ENCODE results near the gene RNF181. TPM values are rescaled to one million over a fixed set of nuclear protein-coding genes. Genes with fewer than 3 reads are reported as not detected.
A peak's percentile ranks its signal among the peaks of the same experiment; 100 is the strongest.

RNF181 gene
- total and polyA plus RNA-seq, 2 of the 8 experiments (the other 6 are each of a cell fraction or from before 2014, with no cell fraction given) = 97.2 to 514 TPM

DNA sequence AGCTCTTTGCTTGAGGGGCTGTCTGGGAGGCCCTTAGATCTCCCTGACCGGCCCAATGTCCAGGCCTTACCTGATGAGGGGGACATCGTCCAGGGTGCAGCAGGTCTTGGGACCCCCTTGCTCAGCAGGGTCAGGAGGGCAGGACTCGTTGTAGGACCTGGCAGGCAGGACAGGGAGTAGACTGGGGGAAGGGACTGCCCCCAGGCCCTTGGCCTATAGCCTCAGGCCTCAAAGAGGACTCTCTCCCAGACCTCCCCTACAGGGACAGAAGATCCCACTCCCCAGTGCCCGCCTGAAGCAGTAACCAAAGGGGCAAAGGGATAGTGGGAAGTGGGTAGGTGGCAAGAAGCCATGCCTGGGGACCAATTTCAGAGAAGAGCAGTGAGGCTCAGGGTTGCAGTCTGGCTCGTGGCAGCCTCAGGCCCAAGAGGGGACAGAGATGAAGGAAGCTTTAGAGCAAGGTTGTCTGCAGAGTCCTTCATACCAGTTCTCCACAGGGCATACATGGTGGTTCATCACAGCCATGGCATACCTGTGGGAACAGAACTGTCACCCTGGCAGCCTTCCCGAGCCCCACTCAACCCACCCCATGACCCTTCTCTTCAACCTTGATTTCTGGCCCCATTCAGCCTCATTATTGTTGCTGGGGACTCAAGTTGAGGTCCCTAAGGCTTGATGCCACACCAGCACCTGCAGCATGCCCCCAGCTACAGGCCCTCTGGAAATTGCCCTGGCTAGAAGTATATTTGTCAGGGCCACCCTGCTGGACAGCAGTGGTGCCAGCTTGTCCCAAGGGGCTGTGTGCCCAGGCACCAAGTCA is 5.6 kb downstream of the RNF181 start:
- H2BK120ac ChIP-seq (replicated peaks; ENCODE audit: low read depth, low read length) = no peak overlapping the region
- peaks cover 4 to 22% (median 7%) of the 10 kb centered on the region in 4 experiments; a peak in 5 of 8 replicates for H3K36me3 ChIP-seq (ENCODE audit: control insufficient read depth in 2 of 4, insufficient read depth in 4 of 4, low read length in 3 of 4)
- H3K79me2 ChIP-seq (ENCODE audit: control insufficient read depth in 1 of 2, insufficient read depth in 2 of 2, low read length in 2 of 2) = peaks cover 0 to 18% of the 10 kb centered on the region in 2 experiments; a peak in 2 of 4 replicates
- H3K4me2 ChIP-seq (ENCODE audit: insufficient read depth in 1 of 2, low read depth in 2 of 2, low read length in 2 of 2) = peak overlapping the region; percentile 71 to 89
- H2BK12ac ChIP-seq (ENCODE audit: low read depth, low read length) = no peak overlapping the region
- no peak overlapping the region for H3K4ac ChIP-seq (replicated peaks; ENCODE audit: insufficient read length, low read depth, low read length)
- H3K9ac ChIP-seq (replicated peaks in 1 of 4; ENCODE audit: extremely low read depth in 1 of 4, low read depth in 3 of 4, low read length in 3 of 4) = no peak overlapping the region
- H4K5ac ChIP-seq (ENCODE audit: insufficient read length, low read depth, low read length) = no peak overlapping the region
- H3K18ac ChIP-seq (ENCODE audit: extremely low read depth, low read length) = no peak overlapping the region
- H2BK5ac ChIP-seq (ENCODE audit: low read depth, low read length) = no peak overlapping the region
- no peak overlapping the region for H4K91ac ChIP-seq (replicated peaks; ENCODE audit: insufficient read length, low read length)
- CTCF ChIA-PET (ENCODE audit: partially characterized antibody) = interaction anchor here (0.6 to 1.5 kb wide), 4 partner anchors 10 to 179 kb away, joined by 3 to 4 read pairs (median 4); no protein-coding TSS in a partner anchor
- H3K23ac ChIP-seq (ENCODE audit: insufficient read length) = no peak overlapping the region
- no peak overlapping the region for H3K14ac ChIP-seq (ENCODE audit: insufficient read length)
- POLR2A ChIA-PET (ENCODE audit: partially characterized antibody) = interaction anchor here (0.6 to 7.9 kb wide), 9 partner anchors 10 to 61 kb away, joined by 3 to 95 read pairs (median 8); partner anchors contain the start of genes C2orf68, GGCX, MAT2A and USP39
- FAIRE-seq (no peak), DNase-seq (ENCODE audit: low read depth in 1 of 2, low spot score in 2 of 2) (no peak)
- no peaks in the 10 kb centered on the region for H3K27me3 ChIP-seq (replicated peaks in 1 of 4; ENCODE audit: control insufficient read depth in 3 of 4, extremely low read depth in 1 of 4, insufficient read depth in 3 of 4, low read length in 3 of 4)
- H2AFZ ChIP-seq (ENCODE audit: low read length) = no peak overlapping the region
- H3K9me3 ChIP-seq (ENCODE audit: insufficient read depth in 2 of 2, low read depth in 1 of 2, low read length in 1 of 2) = no peaks in the 10 kb centered on the region
- H4K8ac ChIP-seq (ENCODE audit: extremely low read depth, insufficient read depth, low read length) = no peak overlapping the region; the same call in 1 of the 2 replicates
- no peak overlapping the region for H3K56ac ChIP-seq (replicated peaks; ENCODE audit: insufficient read length, low read depth, low read length)
- H3K27ac ChIP-seq (ENCODE audit: low read depth, low read length) = no peak overlapping the region
- peaks cover 0 to 10% (median 3%) of the 10 kb centered on the region in 4 experiments; a peak in 6 of 7 replicates for H3K4me1 ChIP-seq (replicated peaks in 1 of 4; ENCODE audit: control insufficient read depth in 3 of 4, insufficient read depth in 4 of 4, low read length in 3 of 4)
- H2BK15ac ChIP-seq (ENCODE audit: low read length) = no peak overlapping the region
- peaks cover 15% of the 10 kb centered on the region for H3K23me2 ChIP-seq (ENCODE audit: low read depth, low read length)
- H4K20me1 ChIP-seq (replicated peaks in 1 of 2; ENCODE audit: control insufficient read depth in 1 of 2, insufficient read depth in 2 of 2, low read length in 2 of 2) = peaks cover 2 to 11% of the 10 kb centered on the region in 2 experiments
- H3K79me1 ChIP-seq (ENCODE audit: low read depth, low read length) = peaks cover 7% of the 10 kb centered on the region
- H2BK20ac ChIP-seq (ENCODE audit: low read length) = no peak overlapping the region
- H2AK5ac ChIP-seq (ENCODE audit: low read depth, low read length) = 0 out of 2 replicates have a peak overlapping the region, but pooled peaks have one; percentile 17
- 84% methylated on average over 6 of the region's 6 CpGs; no CpG with 5 or more reads in 1 of the 2 experiments for WGBS, 2 experiments (ENCODE audit: extremely low coverage in 1 of 2, insufficient coverage in 1 of 2, insufficient read length in 1 of 2, insufficient replicate concordance in 2 of 2, low coverage in 1 of 2, low lambda C conversion rate in 2 of 2, missing lambda C conversion rate in 1 of 2)
- H3K4me3 ChIP-seq (ENCODE audit: extremely low read depth in 1 of 4, insufficient read depth in 2 of 4, low read depth in 3 of 4, low read length in 4 of 4) = peak overlapping the region in 3 of 4 experiments; percentile 62 to 86 (median 77); a peak in 4 of 8 replicates
- TF ChIP-seq SIN3A (conservative IDR thresholded peaks at IDR 0.05 in 1 of 2, IDR thresholded peaks at IDR 0.05 in 1 of 2; ENCODE audit: low read depth in 1 of 2, low read length in 2 of 2) = no peak
- no peak for TF ChIP-seq RXRA (IDR thresholded peaks at IDR 0.05; ENCODE audit: insufficient read depth, low read depth, low read length)
- TF ChIP-seq HDAC6 (IDR thresholded peaks at IDR 0.05; ENCODE audit: low read depth, low read length) = no peak
- TF ChIP-seq RBBP5 (IDR thresholded peaks at IDR 0.05; ENCODE audit: borderline replicate concordance, low read depth, low read length) = no peak
- TF ChIP-seq POLR2AphosphoS5 (IDR thresholded peaks at IDR 0.05; ENCODE audit: low read depth, low read length) = no peak
- no peak for TF ChIP-seq USF2 (IDR thresholded peaks at IDR 0.05; ENCODE audit: low read length)
- TF ChIP-seq EGR1 (IDR thresholded peaks at IDR 0.05; ENCODE audit: borderline replicate concordance, low read depth, low read length) = no peak
- TF ChIP-seq SP1 (IDR thresholded peaks at IDR 0.05; ENCODE audit: low read depth, low read length) = no peak
- TF ChIP-seq EZH2 (IDR thresholded peaks at IDR 0.05; ENCODE audit: low read depth, low read length, severe bottlenecking) = no peak
- no peak for TF ChIP-seq BACH1 (IDR thresholded peaks at IDR 0.05; ENCODE audit: low read length)

Data from H1 (cell line).